Esophagus squamous epithelium (tissue), 4 donors: ENCODE results near the gene PPIAL4G.
"Not testable (repeated sequence)": the region's sequence is repeated elsewhere in the genome, so short reads cannot be mapped to it uniquely, and the experiment has no call there.

Source experiments
- POLR2A ChIP-seq, 4 donors: fragments of 450-650 bp; IDR thresholded peaks; one replicate each; pipeline ENCODE4 v1.6.1; 2017; ENCODE audit warnings: antibody characterized with exemption in 4 of 4, mild to moderate bottlenecking in 4 of 4, moderate library complexity in 3 of 4
- TF ChIP-seq, protein P1 (sequence below), 6 experiments: fragments of 450-650 bp in 4 of 6; fragments of 200-600 bp in 2 of 6; sonication (generic) in 2 of 6; IDR thresholded peaks; one replicate each; pipeline ENCODE4 v1.5.1; 2016 to 2019; ENCODE audit warnings: antibody characterized with exemption in 6 of 6, mild to moderate bottlenecking in 4 of 6, moderate library complexity in 4 of 6

- TF ChIP-seq POLR2A (IDR thresholded peaks at IDR 0.05), result not testable (repeated sequence)
- TF ChIP-seq, protein P1, sequence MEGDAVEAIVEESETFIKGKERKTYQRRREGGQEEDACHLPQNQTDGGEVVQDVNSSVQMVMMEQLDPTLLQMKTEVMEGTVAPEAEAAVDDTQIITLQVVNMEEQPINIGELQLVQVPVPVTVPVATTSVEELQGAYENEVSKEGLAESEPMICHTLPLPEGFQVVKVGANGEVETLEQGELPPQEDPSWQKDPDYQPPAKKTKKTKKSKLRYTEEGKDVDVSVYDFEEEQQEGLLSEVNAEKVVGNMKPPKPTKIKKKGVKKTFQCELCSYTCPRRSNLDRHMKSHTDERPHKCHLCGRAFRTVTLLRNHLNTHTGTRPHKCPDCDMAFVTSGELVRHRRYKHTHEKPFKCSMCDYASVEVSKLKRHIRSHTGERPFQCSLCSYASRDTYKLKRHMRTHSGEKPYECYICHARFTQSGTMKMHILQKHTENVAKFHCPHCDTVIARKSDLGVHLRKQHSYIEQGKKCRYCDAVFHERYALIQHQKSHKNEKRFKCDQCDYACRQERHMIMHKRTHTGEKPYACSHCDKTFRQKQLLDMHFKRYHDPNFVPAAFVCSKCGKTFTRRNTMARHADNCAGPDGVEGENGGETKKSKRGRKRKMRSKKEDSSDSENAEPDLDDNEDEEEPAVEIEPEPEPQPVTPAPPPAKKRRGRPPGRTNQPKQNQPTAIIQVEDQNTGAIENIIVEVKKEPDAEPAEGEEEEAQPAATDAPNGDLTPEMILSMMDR (IDR thresholded peaks at IDR 0.05), result not testable (repeated sequence)
Observed at GRCh38 chr1:148512571-148513184, 29.6 kb upstream of the PPIAL4G start.
